ENCODE measurements around the gene USP26.

Gene USP26, protein sequence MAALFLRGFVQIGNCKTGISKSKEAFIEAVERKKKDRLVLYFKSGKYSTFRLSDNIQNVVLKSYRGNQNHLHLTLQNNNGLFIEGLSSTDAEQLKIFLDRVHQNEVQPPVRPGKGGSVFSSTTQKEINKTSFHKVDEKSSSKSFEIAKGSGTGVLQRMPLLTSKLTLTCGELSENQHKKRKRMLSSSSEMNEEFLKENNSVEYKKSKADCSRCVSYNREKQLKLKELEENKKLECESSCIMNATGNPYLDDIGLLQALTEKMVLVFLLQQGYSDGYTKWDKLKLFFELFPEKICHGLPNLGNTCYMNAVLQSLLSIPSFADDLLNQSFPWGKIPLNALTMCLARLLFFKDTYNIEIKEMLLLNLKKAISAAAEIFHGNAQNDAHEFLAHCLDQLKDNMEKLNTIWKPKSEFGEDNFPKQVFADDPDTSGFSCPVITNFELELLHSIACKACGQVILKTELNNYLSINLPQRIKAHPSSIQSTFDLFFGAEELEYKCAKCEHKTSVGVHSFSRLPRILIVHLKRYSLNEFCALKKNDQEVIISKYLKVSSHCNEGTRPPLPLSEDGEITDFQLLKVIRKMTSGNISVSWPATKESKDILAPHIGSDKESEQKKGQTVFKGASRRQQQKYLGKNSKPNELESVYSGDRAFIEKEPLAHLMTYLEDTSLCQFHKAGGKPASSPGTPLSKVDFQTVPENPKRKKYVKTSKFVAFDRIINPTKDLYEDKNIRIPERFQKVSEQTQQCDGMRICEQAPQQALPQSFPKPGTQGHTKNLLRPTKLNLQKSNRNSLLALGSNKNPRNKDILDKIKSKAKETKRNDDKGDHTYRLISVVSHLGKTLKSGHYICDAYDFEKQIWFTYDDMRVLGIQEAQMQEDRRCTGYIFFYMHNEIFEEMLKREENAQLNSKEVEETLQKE

DNA sequence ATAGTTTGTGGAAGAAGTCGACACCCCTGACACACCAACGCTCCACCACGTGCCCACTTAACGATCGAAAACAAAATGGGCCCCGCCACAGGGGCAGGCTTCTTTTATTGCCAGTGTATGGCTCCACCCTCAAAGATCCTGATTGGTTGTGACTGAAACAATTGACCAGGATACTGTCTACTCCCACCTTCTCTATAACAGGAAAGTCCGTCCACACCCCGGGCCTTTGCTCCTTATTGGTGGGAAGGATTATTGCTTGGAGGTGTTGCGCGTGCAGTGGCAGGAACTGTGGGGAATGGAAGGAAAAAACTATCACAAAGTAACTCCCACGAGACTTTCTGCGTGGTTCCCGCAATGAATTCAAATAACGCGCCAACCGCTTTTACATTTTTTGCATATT lies at the start of gene USP26:
USP26 (minus strand) TSS at position 79 of the 400 bp plus-strand sequence. CDS start 68,889 bp downstream, outside the sequence.
- no peak for FAIRE-seq
- DNase-seq (ENCODE audit: insufficient read length, low spot score) = no peak
- TF ChIP-seq, protein P1, sequence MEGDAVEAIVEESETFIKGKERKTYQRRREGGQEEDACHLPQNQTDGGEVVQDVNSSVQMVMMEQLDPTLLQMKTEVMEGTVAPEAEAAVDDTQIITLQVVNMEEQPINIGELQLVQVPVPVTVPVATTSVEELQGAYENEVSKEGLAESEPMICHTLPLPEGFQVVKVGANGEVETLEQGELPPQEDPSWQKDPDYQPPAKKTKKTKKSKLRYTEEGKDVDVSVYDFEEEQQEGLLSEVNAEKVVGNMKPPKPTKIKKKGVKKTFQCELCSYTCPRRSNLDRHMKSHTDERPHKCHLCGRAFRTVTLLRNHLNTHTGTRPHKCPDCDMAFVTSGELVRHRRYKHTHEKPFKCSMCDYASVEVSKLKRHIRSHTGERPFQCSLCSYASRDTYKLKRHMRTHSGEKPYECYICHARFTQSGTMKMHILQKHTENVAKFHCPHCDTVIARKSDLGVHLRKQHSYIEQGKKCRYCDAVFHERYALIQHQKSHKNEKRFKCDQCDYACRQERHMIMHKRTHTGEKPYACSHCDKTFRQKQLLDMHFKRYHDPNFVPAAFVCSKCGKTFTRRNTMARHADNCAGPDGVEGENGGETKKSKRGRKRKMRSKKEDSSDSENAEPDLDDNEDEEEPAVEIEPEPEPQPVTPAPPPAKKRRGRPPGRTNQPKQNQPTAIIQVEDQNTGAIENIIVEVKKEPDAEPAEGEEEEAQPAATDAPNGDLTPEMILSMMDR (IDR thresholded peaks at IDR 0.05; ENCODE audit: insufficient read depth, missing control alignments) = no peak

DNA sequence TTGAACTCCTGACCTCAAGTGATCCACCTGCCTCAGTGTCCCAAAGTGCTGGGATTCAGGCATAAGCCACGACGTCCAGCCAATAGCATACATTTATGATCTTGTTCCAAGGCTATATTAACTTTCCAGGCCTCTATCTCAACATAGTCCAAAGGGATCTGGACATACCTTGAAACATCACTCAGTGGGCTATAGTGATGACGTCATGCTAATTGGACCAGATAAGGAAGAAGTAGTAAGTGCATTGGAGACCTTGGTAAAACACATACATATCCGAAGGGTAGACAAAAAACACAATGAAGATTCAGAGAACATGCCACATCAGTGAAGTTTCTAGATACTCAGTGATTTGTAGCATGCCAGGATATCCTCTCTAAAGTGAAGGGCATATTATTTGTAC lies 37.4 kb upstream of the USP26 start:
- TF ChIP-seq, protein P1 (IDR thresholded peaks at IDR 0.05; ENCODE audit: insufficient read depth, missing control alignments) = no peak
- no peak for FAIRE-seq
- DNase-seq (ENCODE audit: insufficient read length, low spot score) = no peak

DNA sequence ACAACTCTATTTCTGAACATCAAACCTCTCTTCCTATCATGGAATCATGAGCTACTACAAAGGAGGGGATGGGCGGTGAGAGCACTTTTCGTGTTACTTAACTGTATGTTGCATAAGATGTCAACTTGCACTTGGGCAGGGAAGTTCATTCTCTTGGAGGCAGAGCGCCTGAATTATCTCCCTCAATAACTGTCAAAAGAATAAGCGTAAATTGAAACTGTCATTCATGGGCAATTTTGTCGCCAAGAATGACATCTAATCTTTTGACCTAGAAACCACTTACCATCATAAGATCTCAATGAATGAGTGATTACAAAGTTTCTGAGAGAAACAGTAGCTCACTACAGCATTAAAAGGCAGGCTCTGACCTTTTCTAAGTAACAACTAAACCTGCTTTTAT lies 23.5 kb upstream of the USP26 start:
- FAIRE-seq (no peak), DNase-seq (ENCODE audit: insufficient read length, low spot score) (no peak)
- TF ChIP-seq, protein P1 (IDR thresholded peaks at IDR 0.05; ENCODE audit: insufficient read depth, missing control alignments) = no peak

DNA sequence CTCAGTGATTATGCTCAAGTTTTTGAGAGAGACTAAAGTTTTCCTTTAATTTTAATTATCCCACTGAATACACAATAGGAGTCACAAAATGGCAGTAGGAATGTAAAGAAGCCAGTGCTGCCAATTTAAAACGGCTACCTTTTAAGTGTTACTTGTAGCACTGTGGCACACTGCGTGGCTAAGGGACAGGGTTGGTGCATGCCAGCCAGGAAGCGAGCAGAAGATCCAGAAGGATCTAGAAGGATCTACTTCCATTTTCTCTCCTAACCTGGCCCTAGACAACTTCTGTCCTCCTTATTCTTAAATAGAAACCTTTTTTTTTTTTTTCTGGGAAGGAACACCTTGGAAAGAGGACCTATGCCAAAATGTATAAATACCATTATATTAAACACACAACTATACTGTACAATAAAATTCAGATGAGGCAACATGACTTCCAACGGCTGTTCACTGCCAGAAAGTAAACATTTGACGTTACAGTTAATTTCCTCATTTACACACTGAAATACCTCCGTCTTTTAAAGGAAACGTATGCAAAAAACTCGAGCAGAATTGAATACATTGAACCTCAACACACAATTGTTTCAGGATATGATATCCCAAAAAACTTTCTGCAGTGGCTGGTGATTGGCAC lies 2.7 kb downstream of the USP26 start:
- no peak for DNase-seq (ENCODE audit: insufficient read length, low spot score)
- no peak for FAIRE-seq
- TF ChIP-seq, protein P1 (IDR thresholded peaks at IDR 0.05; ENCODE audit: insufficient read depth, missing control alignments) = no peak

DNA sequence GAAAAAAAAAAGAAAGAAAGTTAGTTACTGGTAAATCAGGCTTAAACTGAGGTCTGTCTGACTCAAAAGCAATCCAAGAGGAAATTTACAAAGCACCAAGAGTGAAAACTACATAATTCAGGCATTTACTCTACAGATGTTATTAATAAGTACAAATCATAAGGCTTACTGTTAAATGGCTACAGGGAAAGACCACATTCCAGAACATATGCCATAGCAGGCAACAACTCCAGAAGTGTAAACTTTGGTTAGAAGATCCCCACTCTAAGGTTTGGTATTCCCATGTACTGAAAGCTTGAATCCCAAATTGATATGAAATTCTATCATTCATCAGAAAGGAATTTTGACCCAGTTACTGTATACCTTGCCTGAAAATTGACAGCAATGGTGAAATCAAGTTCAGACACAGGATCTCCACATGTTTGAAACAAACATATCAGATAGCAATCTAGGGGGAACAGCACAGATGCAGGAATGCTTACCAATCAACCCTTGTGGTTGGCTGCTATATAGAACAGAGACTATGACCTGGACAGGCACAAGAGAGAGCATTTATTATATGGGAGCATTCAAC lies 6.6 kb downstream of the USP26 start:
- TF ChIP-seq, protein P1 (IDR thresholded peaks at IDR 0.05; ENCODE audit: insufficient read depth, missing control alignments) = no peak
- DNase-seq (ENCODE audit: insufficient read length, low spot score) = no peak
- no peak for FAIRE-seq

DNA sequence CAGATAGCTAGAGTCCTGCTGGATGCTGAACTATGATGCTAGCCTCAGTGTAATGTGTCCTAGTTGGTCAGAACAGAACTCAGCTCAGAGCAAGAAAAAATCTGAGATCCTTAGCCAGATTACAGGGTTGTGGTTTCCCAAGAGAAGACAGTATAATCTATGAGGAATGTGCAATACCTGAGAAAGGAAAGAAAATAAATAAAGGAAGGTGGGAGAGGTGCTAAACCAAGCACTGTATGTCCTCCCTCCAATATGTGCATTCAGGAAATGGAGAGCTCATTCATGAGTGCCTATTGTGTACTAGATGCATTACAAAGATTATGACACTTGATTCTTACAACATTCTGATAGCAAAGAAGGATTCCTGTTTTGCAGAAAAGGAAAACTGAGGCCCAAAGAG lies 7.5 kb downstream of the USP26 start:
- TF ChIP-seq, protein P1 (IDR thresholded peaks at IDR 0.05; ENCODE audit: insufficient read depth, missing control alignments) = no peak
- no peak for FAIRE-seq
- no peak for DNase-seq (ENCODE audit: insufficient read length, low spot score)
